ENCODE measurements around the gene ANKRD52.

Gene ANKRD52

DNA sequence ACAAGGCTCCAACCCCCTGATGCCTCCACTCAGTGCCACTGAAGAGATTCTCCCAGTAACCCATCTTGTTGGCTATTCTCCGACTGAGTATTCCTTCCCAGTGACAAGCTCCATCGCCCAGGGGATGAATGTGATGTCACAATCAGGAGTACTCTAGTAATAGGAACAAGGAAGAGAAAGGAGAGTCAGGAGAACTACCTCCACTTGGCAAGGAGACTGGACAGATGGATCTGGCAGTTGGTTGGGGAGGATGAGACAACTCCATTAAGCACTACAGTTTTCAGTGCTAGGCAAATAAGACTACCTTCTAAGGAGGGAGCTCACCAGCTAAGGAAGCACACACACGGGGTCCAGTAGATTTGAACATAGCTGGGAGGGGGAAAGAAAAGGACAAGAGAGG is 41.7 kb downstream of the ANKRD52 start:
- no peak overlapping the region for H3K4me3 ChIP-seq (ENCODE audit: control insufficient read depth, low read depth, low read length)
- TF ChIP-seq CTCF (IDR thresholded peaks at IDR 0.05; ENCODE audit: control insufficient read depth, insufficient read depth, low read depth, low read length, missing control alignments) = no peak
- DNase-seq (ENCODE audit: low read depth) = no peak

DNA sequence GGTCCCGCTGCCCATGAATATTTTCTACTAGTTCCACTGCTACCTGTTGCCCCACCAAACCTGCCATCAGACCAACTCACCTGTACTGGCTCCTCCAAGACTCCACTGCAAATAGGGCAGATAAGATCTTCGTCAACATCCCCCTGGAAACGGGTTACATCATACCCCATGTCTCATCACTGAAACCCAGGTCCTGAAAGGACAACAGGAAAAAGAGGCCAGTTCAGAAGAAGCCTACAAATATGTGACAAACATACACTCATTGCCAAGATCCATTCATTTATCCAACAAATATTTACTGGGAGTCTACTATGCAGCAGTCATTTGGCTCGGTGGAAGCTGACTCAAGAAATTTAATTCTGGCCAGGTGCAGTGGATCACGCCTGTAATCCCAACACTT is 44.3 kb downstream of the ANKRD52 start:
- no peak overlapping the region for H3K4me3 ChIP-seq (ENCODE audit: control insufficient read depth, low read depth, low read length)
- DNase-seq (ENCODE audit: low read depth) = no peak
- no peak for TF ChIP-seq CTCF (IDR thresholded peaks at IDR 0.05; ENCODE audit: control insufficient read depth, insufficient read depth, low read depth, low read length, missing control alignments)

GRCh38 chr12:56212361-56212760 is 45.8 kb downstream of the ANKRD52 start:
- no peak for DNase-seq (ENCODE audit: low read depth)
- no peak overlapping the region for H3K4me3 ChIP-seq (ENCODE audit: control insufficient read depth, low read depth, low read length)
- TF ChIP-seq CTCF (IDR thresholded peaks at IDR 0.05; ENCODE audit: control insufficient read depth, insufficient read depth, low read depth, low read length, missing control alignments) = no peak

DNA sequence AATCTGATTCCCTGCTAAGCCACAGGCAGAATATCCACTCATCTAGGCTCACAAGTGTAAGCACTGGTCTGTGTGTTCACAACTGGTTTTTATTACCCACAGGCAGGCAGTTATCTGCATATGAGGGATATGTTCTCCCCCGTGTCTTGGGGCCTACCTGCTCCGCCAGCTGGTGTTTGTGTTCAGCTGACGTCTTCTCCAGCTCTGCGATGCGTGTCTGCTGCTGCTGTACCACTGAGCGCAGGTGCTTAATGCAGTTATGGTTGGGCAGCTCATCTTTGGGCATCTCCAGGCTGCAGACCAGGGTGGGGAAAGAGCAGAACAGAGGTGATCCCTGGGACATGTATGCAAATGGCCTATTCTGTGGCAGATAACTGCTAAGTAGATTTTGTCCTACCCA is 50.2 kb downstream of the ANKRD52 start:
- DNase-seq (ENCODE audit: low read depth) = no peak
- no peak for TF ChIP-seq CTCF (IDR thresholded peaks at IDR 0.05; ENCODE audit: control insufficient read depth, insufficient read depth, low read depth, low read length, missing control alignments)
- no peak overlapping the region for H3K4me3 ChIP-seq (ENCODE audit: control insufficient read depth, low read depth, low read length)

- no peak overlapping the region for H3K4me3 ChIP-seq (ENCODE audit: control insufficient read depth, low read depth, low read length)
- DNase-seq (ENCODE audit: low read depth) = no peak
- peak; percentile 52 for TF ChIP-seq CTCF (IDR thresholded peaks at IDR 0.05; ENCODE audit: control insufficient read depth, insufficient read depth, low read depth, low read length, missing control alignments)
These were observed 51.6 kb downstream of the ANKRD52 start for GRCh38 chr12:56206452-56207166.

DNA sequence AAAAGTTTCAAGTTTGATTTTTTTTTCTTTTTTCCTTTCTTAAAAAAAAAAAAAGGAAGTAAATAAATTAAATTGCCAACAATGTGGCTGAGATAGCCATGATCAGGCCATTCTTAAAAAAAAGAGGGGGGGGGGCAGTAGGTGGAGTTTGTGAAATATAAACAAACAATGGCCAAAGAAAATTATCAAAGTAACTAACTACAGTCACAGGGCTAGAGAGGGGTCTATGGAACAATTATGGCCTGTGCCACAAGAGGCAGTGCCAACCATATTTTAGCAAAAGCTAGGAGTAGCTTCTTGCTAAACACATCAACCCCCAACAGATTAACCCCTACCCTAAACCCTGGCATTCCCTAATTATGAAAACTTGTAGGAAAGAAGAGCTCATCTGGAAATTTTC is 52.7 kb downstream of the ANKRD52 start:
- TF ChIP-seq CTCF (IDR thresholded peaks at IDR 0.05; ENCODE audit: control insufficient read depth, insufficient read depth, low read depth, low read length, missing control alignments) = no peak
- DNase-seq (ENCODE audit: low read depth) = no peak
- H3K4me3 ChIP-seq (ENCODE audit: control insufficient read depth, low read depth, low read length) = no peak overlapping the region

Measured in AG09309 (cell line).